GM23248 (cell line): ENCODE data around the gene PLEKHG5.

ENCODE experiments used
- EZH2 ChIP-seq: fragments of 200-600 bp; sonication (generic); IDR thresholded peaks from 2 replicates; pipeline ENCODE4 v1.6.1; 2018; ENCODE audit warnings: antibody characterized with exemption, mild to moderate bottlenecking; ENCODE audit not compliant: insufficient read depth, poor library complexity, severe bottlenecking
- EZH2phosphoT487 ChIP-seq: fragments of 200-600 bp; sonication (generic); IDR thresholded peaks from 2 replicates; pipeline ENCODE4 v1.6.1; 2018; ENCODE audit warnings: antibody characterized with exemption, moderate library complexity, mild to moderate bottlenecking, low read depth; ENCODE audit not compliant: insufficient read depth

DNA sequence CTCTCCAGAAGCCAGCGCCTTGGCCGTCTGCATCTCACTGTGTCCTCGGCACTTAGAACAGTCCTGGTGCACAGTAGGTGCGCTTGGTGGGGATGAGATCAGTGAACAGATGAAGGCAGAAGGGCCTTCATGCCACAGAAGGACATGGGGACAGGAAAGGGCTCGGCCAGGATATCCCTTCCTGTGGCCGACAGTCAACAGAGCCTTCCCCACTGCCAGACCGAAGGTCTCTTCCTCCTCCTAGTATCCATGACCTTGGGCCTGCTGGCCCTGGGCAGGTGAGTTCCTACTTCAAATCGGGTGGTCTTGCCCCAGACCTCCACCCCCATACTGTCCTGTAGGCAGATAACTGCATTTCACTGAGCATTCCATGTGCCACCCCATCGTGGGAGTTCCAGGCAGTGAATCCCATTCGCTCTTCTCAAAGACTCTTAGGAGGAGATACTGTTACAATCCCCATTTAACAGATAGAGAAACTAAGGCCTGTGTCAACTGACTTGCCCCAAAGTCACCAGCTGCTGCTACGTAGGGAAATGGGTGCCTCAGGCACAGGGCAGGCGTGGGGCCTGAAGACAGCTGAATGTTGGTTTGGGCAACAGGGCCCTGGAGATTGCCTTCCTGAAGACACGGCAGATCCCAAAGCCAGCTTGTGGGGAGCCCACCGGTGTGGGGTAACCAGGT, 3.5 kb downstream of the PLEKHG5 start:
- no peak for TF ChIP-seq EZH2
- no peak for TF ChIP-seq EZH2phosphoT487
